Measurements from ENCODE around the gene EID2B. TPM values are rescaled to one million over a fixed set of nuclear protein-coding genes. Genes with fewer than 3 reads are reported as not detected.

Gene EID2B
- total RNA-seq, 1 donor from 2014 or later = 1.8 TPM

- H3K4me3 ChIP-seq (ENCODE audit: low read depth, low read length) = no peak overlapping the region
- no peak for TF ChIP-seq CTCF (conservative IDR thresholded peaks at IDR 0.05; ENCODE audit: low read depth, low read length)
- DNase-seq (ENCODE audit: low read depth) = no peak
Observed at GRCh38 chr19:39483141-39483540, 49.5 kb downstream of the EID2B start.

GRCh38 chr19:39481676-39482075 is 51.0 kb downstream of the EID2B start:
- H3K4me3 ChIP-seq (ENCODE audit: low read depth, low read length) = peak overlapping the region; percentile 75
- no peak for DNase-seq (ENCODE audit: low read depth)
- TF ChIP-seq CTCF (conservative IDR thresholded peaks at IDR 0.05; ENCODE audit: low read depth, low read length) = no peak

- H3K4me3 ChIP-seq (ENCODE audit: low read depth, low read length) = peak overlapping the region; percentile 75
- TF ChIP-seq CTCF (conservative IDR thresholded peaks at IDR 0.05; ENCODE audit: low read depth, low read length) = no peak
- no peak for DNase-seq (ENCODE audit: low read depth)
Observed at GRCh38 chr19:39481229-39481545, 51.5 kb downstream of the EID2B start.

Other genes starting within 250 kb of the EID2B start
- gene IFNL1, start 236.4 kb downstream of the EID2B start, total RNA-seq = not detected in 2 replicates
- 0.06 and 0.29 TPM in 2 replicates for gene LRFN1, start 212.0 kb downstream of the EID2B start, total RNA-seq
- gene GMFG, start 196.8 kb downstream of the EID2B start, total RNA-seq = not detected in 2 replicates
- gene SAMD4B, start 190.4 kb downstream of the EID2B start, total RNA-seq = 60.0 and 65.6 TPM in 2 replicates
- gene PAF1, start 141.7 kb downstream of the EID2B start, total RNA-seq = 63.4 and 72.6 TPM in 2 replicates
- gene MED29, start 141.5 kb downstream of the EID2B start, total RNA-seq = 20.9 and 34.9 TPM in 2 replicates
- 9.7 and 10.0 TPM in 2 replicates for gene ZFP36, start 126.0 kb downstream of the EID2B start, total RNA-seq
- 17.7 and 22.3 TPM in 2 replicates for gene PLEKHG2, start 120.2 kb downstream of the EID2B start, total RNA-seq
- gene RPS16, start 96.9 kb downstream of the EID2B start, total RNA-seq = 2,362 and 2,974 TPM in 2 replicates
- gene SUPT5H, start 87.3 kb downstream of the EID2B start, total RNA-seq = 115 and 126 TPM in 2 replicates
- 98.1 and 146 TPM in 2 replicates for gene TIMM50, start 52.0 kb downstream of the EID2B start, total RNA-seq
- gene DLL3, start 33.9 kb downstream of the EID2B start, total RNA-seq = 2.9 and 4.1 TPM in 2 replicates
- gene SELENOV, start 17.7 kb downstream of the EID2B start, total RNA-seq = 0.17 TPM in 1 of 2 replicates, not detected in the other
- 12.3 and 20.8 TPM in 2 replicates for gene EID2, start 7.3 kb upstream of the EID2B start, total RNA-seq
- not detected in 2 replicates for gene LGALS13, start 69.7 kb upstream of the EID2B start, total RNA-seq
- gene LGALS16, start 123.1 kb upstream of the EID2B start, total RNA-seq = not detected in 2 replicates
- gene LGALS14, start 171.6 kb upstream of the EID2B start, total RNA-seq = not detected in 2 replicates
- gene CLC, start 205.2 kb upstream of the EID2B start, total RNA-seq = not detected in 2 replicates
- not detected in 2 replicates for gene LEUTX, start 246.0 kb upstream of the EID2B start, total RNA-seq